Vagina (tissue), 2 donors: ENCODE results near the gene FXR2. TPM values are rescaled to one million over a fixed set of nuclear protein-coding genes. Genes with fewer than 3 reads are reported as not detected.

Source experiments
- DNase-seq, 2 donors: peaks; one replicate each; pipeline ENCODE4 v3.0.0-alpha.2; 2017; ENCODE audit errors: extremely low spot score in 2 of 2
- H3K27ac ChIP-seq: fragments of 200-600 bp; sonication (generic); one replicate; pipeline ENCODE4 v1.5.1; 2019
- H3K27me3 ChIP-seq: fragments of 200-600 bp; sonication (generic); one replicate; pipeline ENCODE4 v1.5.1; 2019
- H3K36me3 ChIP-seq, 2 donors: fragments of 200-600 bp; sonication (generic); one replicate each; pipeline ENCODE4 v1.5.1; 2017 to 2019
- H3K4me1 ChIP-seq: fragments of 200-600 bp; sonication (generic); one replicate; pipeline ENCODE4 v1.5.1; 2019
- H3K4me3 ChIP-seq, 2 donors: fragments of 200-600 bp; sonication (generic); 1 replicate in 1 of 2; 2 replicates in 1 of 2; pipeline ENCODE4 v1.5.1; 2016 to 2019
- H3K9me3 ChIP-seq: fragments of 200-600 bp; sonication (generic); one replicate; pipeline ENCODE4 v1.5.1; 2019
- CTCF ChIP-seq, 3 experiments: fragments of 450-650 bp in 2 of 3; fragments of 200-600 bp in 1 of 3; sonication (generic) in 1 of 3; IDR thresholded peaks; one replicate each; pipeline ENCODE4 v1.5.1; 2017 to 2019; ENCODE audit warnings: antibody characterized with exemption in 3 of 3, mild to moderate bottlenecking in 2 of 3, moderate library complexity in 2 of 3
- POLR2A ChIP-seq, 2 donors: fragments of 450-650 bp; IDR thresholded peaks; one replicate each; pipeline ENCODE4 v1.6.1; 2017; ENCODE audit warnings: antibody characterized with exemption in 2 of 2, mild to moderate bottlenecking in 2 of 2, moderate library complexity in 2 of 2
- POLR2AphosphoS5 ChIP-seq, 2 donors: sonication (generic); formaldehyde crosslinking; IDR thresholded peaks; one replicate each; pipeline ENCODE4 v1.9.0; 2017; ENCODE audit warnings: antibody characterized with exemption in 2 of 2, mild to moderate bottlenecking in 2 of 2, low read depth in 1 of 2; ENCODE audit not compliant: insufficient read depth in 1 of 2
- intact Hi-C: fragments of 100-400 bp; cut with DNase I; formaldehyde crosslinking; loops from one replicate; pipeline ENCODE4 v1.15.1; 2023
- total RNA-seq: library from RNA; depleted of rRNA; stranded (reverse); fragments of >200 nt; gene quantifications from one replicate; pipeline ENCODE4 v1.2.3, GENCODE V29; 2016

The FXR2 gene
- total RNA-seq, 1 donor from 2014 or later = 36.1 TPM

- H3K4me3 ChIP-seq = peak overlapping the region in 1 of 2 donors; percentile 70
- TF ChIP-seq POLR2AphosphoS5 (IDR thresholded peaks at IDR 0.05; ENCODE audit: insufficient read depth in 1 of 2, low read depth in 1 of 2) (no peak), POLR2A (IDR thresholded peaks at IDR 0.05) (no peak), CTCF (IDR thresholded peaks at IDR 0.05) (no peak)
- intact Hi-C loops = loop anchor here (5.0 kb wide), 1 partner anchor 120 kb away; the partner anchor contains the start of genes FGF11 and TMEM102
- no peaks in the 10 kb centered on the region for H3K36me3 ChIP-seq
- H3K27ac ChIP-seq = peak overlapping the region; percentile 88
- peak in 1 of 2 donors; percentile 85 for DNase-seq
- H3K9me3 ChIP-seq = no peaks in the 10 kb centered on the region
- peaks cover 46% of the 10 kb centered on the region for H3K4me1 ChIP-seq
- H3K27me3 ChIP-seq = no peaks in the 10 kb centered on the region
These were observed 57.4 kb downstream of the FXR2 start for GRCh38 chr17:7557147-7557764.

GRCh38 chr17:7556627-7557026 is 58.1 kb downstream of the FXR2 start:
- H3K4me1 ChIP-seq = peaks cover 44% of the 10 kb centered on the region
- no peaks in the 10 kb centered on the region for H3K27me3 ChIP-seq
- H3K36me3 ChIP-seq = no peaks in the 10 kb centered on the region
- peak overlapping the region; percentile 88 for H3K27ac ChIP-seq
- intact Hi-C loops = loop anchor here (5.0 kb wide), 1 partner anchor 119 kb away; the partner anchor contains the start of genes FGF11 and TMEM102
- TF ChIP-seq POLR2A (IDR thresholded peaks at IDR 0.05) (no peak), CTCF (IDR thresholded peaks at IDR 0.05) (no peak)
- no peak overlapping the region for H3K4me3 ChIP-seq
- peak in 1 of 2 donors; percentile 78 for DNase-seq
- no peaks in the 10 kb centered on the region for H3K9me3 ChIP-seq

- Histone ChIP-seq H3K27ac (no peak overlapping the region), H3K27me3 (no peaks in the 10 kb centered on the region), H3K9me3 (no peaks in the 10 kb centered on the region), H3K36me3 (no peaks in the 10 kb centered on the region), H3K4me3 (no peak overlapping the region), H3K4me1 (peaks cover 36% of the 10 kb centered on the region)
- TF ChIP-seq POLR2A (IDR thresholded peaks at IDR 0.05) (no peak), POLR2AphosphoS5 (IDR thresholded peaks at IDR 0.05; ENCODE audit: insufficient read depth in 1 of 2, low read depth in 1 of 2) (no peak), CTCF (IDR thresholded peaks at IDR 0.05) (no peak)
- intact Hi-C loops = loop anchor here (5.0 kb wide), 1 partner anchor 118 kb away; the partner anchor contains the start of genes FGF11 and TMEM102
- no peak for DNase-seq
These were observed 59.3 kb downstream of the FXR2 start for GRCh38 chr17:7555320-7555948.

- H3K27me3 ChIP-seq = no peaks in the 10 kb centered on the region
- intact Hi-C loops = no loop called here
- no peaks in the 10 kb centered on the region for H3K36me3 ChIP-seq
- H3K9me3 ChIP-seq = no peaks in the 10 kb centered on the region
- TF ChIP-seq POLR2A (IDR thresholded peaks at IDR 0.05) = no peak
- no peak for TF ChIP-seq POLR2AphosphoS5 (IDR thresholded peaks at IDR 0.05; ENCODE audit: insufficient read depth in 1 of 2, low read depth in 1 of 2)
- no peak for TF ChIP-seq CTCF (IDR thresholded peaks at IDR 0.05)
- peaks cover 32% of the 10 kb centered on the region for H3K4me1 ChIP-seq
- no peak for DNase-seq
- H3K4me3 ChIP-seq = no peak overlapping the region
- H3K27ac ChIP-seq = no peak overlapping the region
These were observed 61.3 kb downstream of the FXR2 start for GRCh38 chr17:7553356-7553755.

GRCh38 chr17:7552621-7553051 is 62.1 kb downstream of the FXR2 start:
- no peaks in the 10 kb centered on the region for H3K9me3 ChIP-seq
- intact Hi-C loops = no loop called here
- no peaks in the 10 kb centered on the region for H3K27me3 ChIP-seq
- H3K36me3 ChIP-seq = no peaks in the 10 kb centered on the region
- peaks cover 31% of the 10 kb centered on the region for H3K4me1 ChIP-seq
- no peak for TF ChIP-seq CTCF (IDR thresholded peaks at IDR 0.05)
- TF ChIP-seq POLR2A (IDR thresholded peaks at IDR 0.05) = no peak
- no peak for TF ChIP-seq POLR2AphosphoS5 (IDR thresholded peaks at IDR 0.05; ENCODE audit: insufficient read depth in 1 of 2, low read depth in 1 of 2)
- no peak for DNase-seq
- no peak overlapping the region for H3K4me3 ChIP-seq
- H3K27ac ChIP-seq = no peak overlapping the region
